ENCODE results near the gene CHMP1B.

DNA sequence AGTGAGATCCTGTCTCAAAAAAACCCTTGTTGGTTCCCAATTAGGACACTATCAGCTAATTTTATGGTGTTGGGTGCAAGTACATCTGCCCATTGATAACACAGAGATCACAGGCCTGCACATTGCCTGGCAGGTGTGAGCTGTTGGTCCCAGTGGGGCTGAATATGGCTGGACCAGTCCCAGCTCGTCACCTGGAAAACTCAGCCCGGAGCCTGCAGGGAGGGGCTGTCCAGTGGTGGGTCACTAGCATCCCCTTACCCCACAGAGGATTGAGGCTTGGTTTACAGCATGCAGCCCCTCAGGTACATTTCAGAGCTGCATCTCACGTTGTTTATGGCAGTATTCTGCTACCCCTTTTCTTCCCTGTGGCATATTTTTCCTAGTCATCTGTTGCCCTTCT, 40.8 kb upstream of the CHMP1B start:
- no peak for TF ChIP-seq EZH2 (IDR thresholded peaks at IDR 0.05)
- TF ChIP-seq POLR2AphosphoS5 (IDR thresholded peaks at IDR 0.05; ENCODE audit: borderline replicate concordance, low read depth, low read length) = no peak
- no peak for TF ChIP-seq FOXP2 (optimal IDR thresholded peaks at IDR 0.05; ENCODE audit: control extremely low read depth, extremely low read length, insufficient read depth)

Data from SK-N-MC (cell line).